Type B pancreatic cell (in vitro differentiated cells): ENCODE results near the gene INPP5K. TPM values are rescaled to one million over a fixed set of nuclear protein-coding genes. Genes with fewer than 3 reads are reported as not detected.

ENCODE experiments used
- DNase-seq: peaks from one replicate; pipeline ENCODE4 v3.0.0; 2021; ENCODE audit warnings: mixed read lengths; ENCODE audit not compliant: unreplicated experiment; ENCODE audit errors: extremely low spot score
- H3K27ac Mint-ChIP-seq: 2 replicates; pipeline ENCODE4 v1.8.0; 2021; ENCODE audit warnings: mild to moderate bottlenecking, mixed read lengths
- H3K27me3 Mint-ChIP-seq: 2 replicates; pipeline ENCODE4 v1.8.0; 2021; ENCODE audit warnings: mixed read lengths
- H3K36me3 Mint-ChIP-seq: 2 replicates; pipeline ENCODE4 v1.8.0; 2021; ENCODE audit warnings: mixed read lengths
- H3K4me1 Mint-ChIP-seq: one replicate; pipeline ENCODE4 v1.8.0; 2021; ENCODE audit warnings: mixed read lengths; ENCODE audit not compliant: unreplicated experiment
- H3K4me3 Mint-ChIP-seq: 2 replicates; pipeline ENCODE4 v1.8.0; 2021; ENCODE audit warnings: mild to moderate bottlenecking, mixed read lengths
- H3K9me3 Mint-ChIP-seq: 2 replicates; pipeline ENCODE4 v1.8.0; 2021; ENCODE audit warnings: mixed read lengths
- CTCF ChIP-seq: fragments of 200-600 bp; sonication (generic); conservative IDR thresholded peaks from 2 replicates; pipeline ENCODE4 v1.5.0; 2021; ENCODE audit warnings: antibody characterized with exemption, mild to moderate bottlenecking
- total RNA-seq: library from RNA; stranded (reverse); gene quantifications from 2 replicates; pipeline ENCODE4 v1.2.1, GENCODE V29; 2021; ENCODE audit warnings: low replicate concordance

Gene INPP5K
- total RNA-seq, 1 donor from 2014 or later = 21.2 TPM

- TF ChIP-seq CTCF = no peak
These were observed 19.5 kb downstream of the INPP5K start for GRCh38 chr17:1496869-1497268.

GRCh38 chr17:1495265-1495989, 21.0 kb downstream of the INPP5K start:
- no peaks in the 10 kb centered on the region for H3K9me3 Mint-ChIP-seq
- peak overlapping the region; percentile 21 for H3K27ac Mint-ChIP-seq
- TF ChIP-seq CTCF = no peak
- peaks cover 14% of the 10 kb centered on the region for H3K4me1 Mint-ChIP-seq
- DNase-seq = no peak
- H3K27me3 Mint-ChIP-seq = no peaks in the 10 kb centered on the region
- H3K36me3 Mint-ChIP-seq = no peaks in the 10 kb centered on the region
- no peak overlapping the region for H3K4me3 Mint-ChIP-seq

More at GRCh38 chr17:1496869-1497268, 19.5 kb downstream of the INPP5K start:
- Mint-ChIP-seq H3K27ac (no peak overlapping the region), H3K36me3 (no peaks in the 10 kb centered on the region), H3K4me3 (no peak overlapping the region), H3K27me3 (no peaks in the 10 kb centered on the region), H3K9me3 (no peaks in the 10 kb centered on the region), H3K4me1 (peaks cover 9% of the 10 kb centered on the region)
- no peak for DNase-seq

- no peak overlapping the region for H3K4me3 Mint-ChIP-seq
- TF ChIP-seq CTCF = no peak
- no peaks in the 10 kb centered on the region for H3K9me3 Mint-ChIP-seq
- H3K4me1 Mint-ChIP-seq = peaks cover 16% of the 10 kb centered on the region
- H3K27me3 Mint-ChIP-seq = no peaks in the 10 kb centered on the region
- H3K36me3 Mint-ChIP-seq = no peaks in the 10 kb centered on the region
- H3K27ac Mint-ChIP-seq = no peak overlapping the region
- no peak for DNase-seq
These were observed 21.6 kb downstream of the INPP5K start for GRCh38 chr17:1494736-1495253.

- Mint-ChIP-seq H3K27ac (no peak overlapping the region), H3K4me3 (no peak overlapping the region), H3K27me3 (no peaks in the 10 kb centered on the region), H3K9me3 (no peaks in the 10 kb centered on the region), H3K4me1 (peaks cover 16% of the 10 kb centered on the region), H3K36me3 (no peaks in the 10 kb centered on the region)
- no peak for DNase-seq
- no peak for TF ChIP-seq CTCF
These were observed 22.2 kb downstream of the INPP5K start for GRCh38 chr17:1494203-1494602.

GRCh38 chr17:1493291-1493980, 23.0 kb downstream of the INPP5K start:
- no peak for DNase-seq
- H3K4me3 Mint-ChIP-seq = peak overlapping the region; percentile 81
- no peak for TF ChIP-seq CTCF
- no peaks in the 10 kb centered on the region for H3K36me3 Mint-ChIP-seq
- no peaks in the 10 kb centered on the region for H3K9me3 Mint-ChIP-seq
- H3K27ac Mint-ChIP-seq = peak overlapping the region; percentile 43
- H3K4me1 Mint-ChIP-seq = peaks cover 21% of the 10 kb centered on the region
- no peaks in the 10 kb centered on the region for H3K27me3 Mint-ChIP-seq
